Loucy (cell line): ENCODE results near the gene TMCC2.

Source experiments
- H2AFZ ChIP-seq: fragments of 200-600 bp; sonication (generic); 2 replicates; pipeline ENCODE4 v1.6.0; 2016; ENCODE audit warnings: antibody characterized with exemption, mild to moderate bottlenecking, low read length, moderate library complexity
- H3F3A ChIP-seq: fragments of 200-600 bp; 2 replicates; pipeline ENCODE4 v1.6.0; 2016; ENCODE audit warnings: antibody characterized with exemption, low read depth, mild to moderate bottlenecking
- H3K27me3 ChIP-seq: fragments of 200-600 bp; sonication (generic); 2 replicates; pipeline ENCODE4 v1.6.1; 2014; ENCODE audit warnings: low read length, mild to moderate bottlenecking; ENCODE audit not compliant: insufficient read depth, poor library complexity, severe bottlenecking
- H3K36me3 ChIP-seq: fragments of 200-600 bp; sonication (generic); 2 replicates; pipeline ENCODE4 v1.6.1; 2016; ENCODE audit warnings: low read length; ENCODE audit not compliant: insufficient read depth
- H3K4me1 ChIP-seq: fragments of 200-600 bp; sonication (generic); 2 replicates; pipeline ENCODE4 v1.5.1; 2014; ENCODE audit warnings: low read length, mild to moderate bottlenecking; ENCODE audit not compliant: insufficient read depth, poor library complexity, severe bottlenecking
- H3K4me2 ChIP-seq: fragments of 200-600 bp; sonication (generic); 2 replicates; pipeline ENCODE4 v1.6.0; 2014; ENCODE audit warnings: antibody characterized with exemption, low read length, low read depth, mild to moderate bottlenecking; ENCODE audit not compliant: poor library complexity, severe bottlenecking
- H3K4me3 ChIP-seq: fragments of 200-600 bp; sonication (generic); 2 replicates; pipeline ENCODE4 v1.5.1; 2014; ENCODE audit warnings: low read length, mild to moderate bottlenecking, mixed read lengths; ENCODE audit not compliant: poor library complexity, severe bottlenecking
- H3K79me2 ChIP-seq: fragments of 200-600 bp; sonication (generic); 2 replicates; pipeline ENCODE4 v1.6.1; 2014; ENCODE audit warnings: low read length; ENCODE audit not compliant: insufficient read depth
- H3K9ac ChIP-seq: fragments of 200-600 bp; sonication (generic); 2 replicates; pipeline ENCODE4 v1.6.0; 2014; ENCODE audit warnings: mild to moderate bottlenecking, low read depth, low read length, moderate library complexity; ENCODE audit not compliant: poor library complexity, severe bottlenecking
- H3K9me2 ChIP-seq: fragments of 200-600 bp; sonication (generic); replicated peaks from 2 replicates; pipeline ENCODE4 v1.6.1; 2016; ENCODE audit warnings: low read depth, low read length, mixed read lengths
- H3K9me3 ChIP-seq: fragments of 200-600 bp; sonication (generic); 2 replicates; pipeline ENCODE4 v1.6.1; 2014; ENCODE audit warnings: mild to moderate bottlenecking, antibody characterized with exemption, low read length, low read depth; ENCODE audit not compliant: insufficient read depth
- H4K20me1 ChIP-seq: fragments of 200-600 bp; sonication (generic); 2 replicates; pipeline ENCODE4 v1.6.0; 2014; ENCODE audit warnings: antibody characterized with exemption, low read length, mild to moderate bottlenecking; ENCODE audit not compliant: insufficient read depth, poor library complexity, severe bottlenecking
- CTCF ChIP-seq: fragments of 200-600 bp; sonication (generic); conservative IDR thresholded peaks from 2 replicates; pipeline ENCODE4 v1.5.1; 2014; ENCODE audit warnings: mild to moderate bottlenecking, antibody characterized with exemption, low read length
- EZH2phosphoT487 ChIP-seq: fragments of 200-600 bp; IDR thresholded peaks from 2 replicates; pipeline ENCODE4 v1.6.1; 2018; ENCODE audit warnings: antibody characterized with exemption, mild to moderate bottlenecking, moderate library complexity, borderline replicate concordance

The TMCC2 gene

GRCh38 chr1:205188098-205188497, 39.6 kb upstream of the TMCC2 start:
- Histone ChIP-seq H4K20me1 (peaks cover 14% of the 10 kb centered on the region), H3K9ac (no peak overlapping the region), H3K79me2 (peaks cover 20% of the 10 kb centered on the region; the same call in 1 of the 2 replicates), H3K4me2 (no peak overlapping the region), H3K27me3 (no peaks in the 10 kb centered on the region), H3K9me3 (no peaks in the 10 kb centered on the region), H3K9me2 (no peaks in the 10 kb centered on the region), H3K4me3 (no peak overlapping the region), H3F3A (peaks cover 2% of the 10 kb centered on the region; the same call in 1 of the 2 replicates), H2AFZ (no peak overlapping the region), H3K4me1 (peaks cover 23% of the 10 kb centered on the region), H3K36me3 (peaks cover 12% of the 10 kb centered on the region; the same call in 1 of the 2 replicates)
- TF ChIP-seq CTCF (no peak), EZH2phosphoT487 (no peak)

GRCh38 chr1:205188596-205188995, 39.1 kb upstream of the TMCC2 start:
- no peak for TF ChIP-seq CTCF
- no peak for TF ChIP-seq EZH2phosphoT487
- no peak overlapping the region for H3K4me3 ChIP-seq
- H3K27me3 ChIP-seq, result no peaks in the 10 kb centered on the region
- no peak overlapping the region for H2AFZ ChIP-seq
- H3K9ac ChIP-seq, result no peak overlapping the region
- no peaks in the 10 kb centered on the region for H3K9me3 ChIP-seq
- H3K4me1 ChIP-seq, result peaks cover 19% of the 10 kb centered on the region
- H3K9me2 ChIP-seq, result no peaks in the 10 kb centered on the region
- H3K79me2 ChIP-seq, result peaks cover 20% of the 10 kb centered on the region; the same call in 1 of the 2 replicates
- peaks cover 2% of the 10 kb centered on the region; the same call in 1 of the 2 replicates for H3F3A ChIP-seq
- no peak overlapping the region for H3K4me2 ChIP-seq
- H4K20me1 ChIP-seq, result peaks cover 14% of the 10 kb centered on the region
- H3K36me3 ChIP-seq, result peaks cover 12% of the 10 kb centered on the region; the same call in 1 of the 2 replicates

- TF ChIP-seq CTCF (no peak), EZH2phosphoT487 (no peak)
- H3K9me2 ChIP-seq, result no peaks in the 10 kb centered on the region
- peaks cover 14% of the 10 kb centered on the region for H4K20me1 ChIP-seq
- no peaks in the 10 kb centered on the region for H3K9me3 ChIP-seq
- peaks cover 12% of the 10 kb centered on the region; the same call in 1 of the 2 replicates for H3K36me3 ChIP-seq
- no peaks in the 10 kb centered on the region for H3K27me3 ChIP-seq
- no peak overlapping the region for H2AFZ ChIP-seq
- H3K9ac ChIP-seq, result no peak overlapping the region
- no peak overlapping the region for H3K4me3 ChIP-seq
- peaks cover 20% of the 10 kb centered on the region; the same call in 1 of the 2 replicates for H3K79me2 ChIP-seq
- H3K4me1 ChIP-seq, result peaks cover 14% of the 10 kb centered on the region
- H3F3A ChIP-seq, result peaks cover 2% of the 10 kb centered on the region; the same call in 1 of the 2 replicates
- H3K4me2 ChIP-seq, result no peak overlapping the region
Measured at GRCh38 chr1:205189131-205189530, 38.6 kb upstream of the TMCC2 start.
